ENCODE results near the gene BCL2L13.

BCL2L13 gene, protein sequence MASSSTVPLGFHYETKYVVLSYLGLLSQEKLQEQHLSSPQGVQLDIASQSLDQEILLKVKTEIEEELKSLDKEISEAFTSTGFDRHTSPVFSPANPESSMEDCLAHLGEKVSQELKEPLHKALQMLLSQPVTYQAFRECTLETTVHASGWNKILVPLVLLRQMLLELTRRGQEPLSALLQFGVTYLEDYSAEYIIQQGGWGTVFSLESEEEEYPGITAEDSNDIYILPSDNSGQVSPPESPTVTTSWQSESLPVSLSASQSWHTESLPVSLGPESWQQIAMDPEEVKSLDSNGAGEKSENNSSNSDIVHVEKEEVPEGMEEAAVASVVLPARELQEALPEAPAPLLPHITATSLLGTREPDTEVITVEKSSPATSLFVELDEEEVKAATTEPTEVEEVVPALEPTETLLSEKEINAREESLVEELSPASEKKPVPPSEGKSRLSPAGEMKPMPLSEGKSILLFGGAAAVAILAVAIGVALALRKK

DNA sequence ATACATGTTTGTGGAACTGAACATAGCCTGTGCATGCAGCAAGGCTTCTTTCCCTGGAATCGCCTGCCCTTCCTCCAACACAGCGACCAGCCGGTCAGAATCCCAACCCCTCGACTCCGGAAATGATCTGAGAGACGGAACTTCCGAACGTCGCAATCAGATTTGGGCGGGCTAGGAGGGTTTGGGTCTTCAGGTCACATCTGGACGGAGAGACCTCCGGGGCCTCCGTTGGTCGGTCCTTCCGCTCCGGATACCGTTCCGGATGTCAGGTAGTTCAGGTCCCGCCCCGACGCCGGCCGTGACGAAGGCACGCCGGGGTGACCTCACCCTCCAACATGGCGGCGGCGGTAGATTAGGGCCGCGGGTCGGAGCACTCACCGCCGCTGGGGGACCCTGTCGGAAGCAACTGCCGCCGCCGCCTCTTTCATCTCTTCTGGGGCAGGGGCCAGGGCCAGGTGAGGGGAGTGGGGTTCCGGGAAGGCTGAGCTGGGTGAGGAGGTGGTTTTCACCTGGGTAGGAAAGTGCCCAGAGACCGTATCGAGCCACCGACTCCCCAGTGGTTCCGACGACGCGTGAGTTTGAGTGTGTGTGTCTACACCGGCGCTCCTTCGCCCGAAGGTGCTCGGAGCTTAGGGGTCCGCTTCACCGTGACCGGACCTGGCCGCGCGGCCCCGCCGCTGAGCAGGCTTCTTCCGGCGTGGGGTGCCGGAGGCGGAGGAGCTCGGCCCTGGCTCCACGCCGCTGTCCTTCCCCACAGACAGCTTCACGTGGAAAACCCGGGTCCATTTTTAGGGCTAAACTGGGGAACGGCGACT, at the start of gene BCL2L13:
Gene BCL2L13 (plus strand): TSS at position 326 of the 815 bp plus-strand sequence. CDS start 16,955 bp downstream, outside the sequence.
- DNase-seq (ENCODE audit: extremely low read depth, low read depth) = peak; percentile 91
- TF ChIP-seq, protein P1, sequence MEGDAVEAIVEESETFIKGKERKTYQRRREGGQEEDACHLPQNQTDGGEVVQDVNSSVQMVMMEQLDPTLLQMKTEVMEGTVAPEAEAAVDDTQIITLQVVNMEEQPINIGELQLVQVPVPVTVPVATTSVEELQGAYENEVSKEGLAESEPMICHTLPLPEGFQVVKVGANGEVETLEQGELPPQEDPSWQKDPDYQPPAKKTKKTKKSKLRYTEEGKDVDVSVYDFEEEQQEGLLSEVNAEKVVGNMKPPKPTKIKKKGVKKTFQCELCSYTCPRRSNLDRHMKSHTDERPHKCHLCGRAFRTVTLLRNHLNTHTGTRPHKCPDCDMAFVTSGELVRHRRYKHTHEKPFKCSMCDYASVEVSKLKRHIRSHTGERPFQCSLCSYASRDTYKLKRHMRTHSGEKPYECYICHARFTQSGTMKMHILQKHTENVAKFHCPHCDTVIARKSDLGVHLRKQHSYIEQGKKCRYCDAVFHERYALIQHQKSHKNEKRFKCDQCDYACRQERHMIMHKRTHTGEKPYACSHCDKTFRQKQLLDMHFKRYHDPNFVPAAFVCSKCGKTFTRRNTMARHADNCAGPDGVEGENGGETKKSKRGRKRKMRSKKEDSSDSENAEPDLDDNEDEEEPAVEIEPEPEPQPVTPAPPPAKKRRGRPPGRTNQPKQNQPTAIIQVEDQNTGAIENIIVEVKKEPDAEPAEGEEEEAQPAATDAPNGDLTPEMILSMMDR (IDR thresholded peaks at IDR 0.05; ENCODE audit: low read depth, low read length, missing control alignments) = no peak
- peak within 1 kb of the TSS; percentile 68 for H3K4me3 ChIP-seq (replicated peaks; ENCODE audit: low read depth, low read length)

DNA sequence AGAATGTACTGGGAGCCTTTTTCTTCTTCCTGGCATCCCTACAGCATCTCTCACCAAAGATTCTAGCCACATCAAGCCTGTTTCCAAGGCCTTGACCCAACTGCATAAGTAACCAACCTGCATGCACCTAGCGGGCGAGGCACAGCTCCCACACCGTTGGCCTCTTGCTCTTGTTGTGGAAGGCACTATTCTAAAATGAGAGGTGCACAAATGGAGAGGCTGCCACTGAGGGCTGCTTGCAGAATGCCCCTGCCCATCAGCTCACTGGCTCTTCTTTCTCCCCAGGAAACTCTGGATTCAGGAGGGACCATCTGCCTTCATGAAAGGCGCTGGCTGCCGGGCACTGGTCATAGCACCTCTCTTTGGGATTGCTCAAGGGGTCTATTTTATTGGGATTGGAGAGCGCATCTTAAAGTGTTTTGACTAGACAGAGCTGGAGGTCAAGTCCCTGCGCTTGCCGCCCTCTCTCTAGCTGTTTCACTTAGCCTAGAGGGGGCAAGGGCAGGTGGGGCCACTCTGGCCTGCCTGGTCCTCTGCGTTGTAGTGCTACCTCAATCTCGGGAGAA, 48.7 kb upstream of the BCL2L13 start:
- H3K4me3 ChIP-seq (replicated peaks; ENCODE audit: low read depth, low read length) = no peak overlapping the region
- TF ChIP-seq, protein P1 (IDR thresholded peaks at IDR 0.05; ENCODE audit: low read depth, low read length, missing control alignments) = no peak
- no peak for DNase-seq (ENCODE audit: extremely low read depth, low read depth)

DNA sequence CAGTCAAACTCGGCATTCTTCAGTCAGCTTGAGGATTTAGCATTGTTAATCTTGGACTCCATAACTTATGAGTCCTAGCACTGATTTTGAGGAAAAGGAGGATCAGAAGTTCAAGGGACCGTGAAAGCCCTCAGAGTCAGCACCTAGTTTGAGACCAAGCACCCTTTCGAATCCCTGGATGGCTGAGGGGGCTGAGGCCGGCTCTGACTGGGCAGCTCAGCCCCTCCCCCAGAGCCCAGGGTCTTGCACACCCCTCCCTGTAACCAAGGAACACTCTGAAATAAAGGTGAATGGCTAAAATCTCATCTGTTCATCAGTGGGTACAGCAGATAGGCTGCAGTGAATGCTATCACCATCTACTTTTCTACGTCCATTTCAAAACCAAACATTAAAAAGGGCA, 48.0 kb upstream of the BCL2L13 start:
- H3K4me3 ChIP-seq (replicated peaks; ENCODE audit: low read depth, low read length) = no peak overlapping the region
- TF ChIP-seq, protein P1 (IDR thresholded peaks at IDR 0.05; ENCODE audit: low read depth, low read length, missing control alignments) = no peak
- DNase-seq (ENCODE audit: extremely low read depth, low read depth) = no peak

DNA sequence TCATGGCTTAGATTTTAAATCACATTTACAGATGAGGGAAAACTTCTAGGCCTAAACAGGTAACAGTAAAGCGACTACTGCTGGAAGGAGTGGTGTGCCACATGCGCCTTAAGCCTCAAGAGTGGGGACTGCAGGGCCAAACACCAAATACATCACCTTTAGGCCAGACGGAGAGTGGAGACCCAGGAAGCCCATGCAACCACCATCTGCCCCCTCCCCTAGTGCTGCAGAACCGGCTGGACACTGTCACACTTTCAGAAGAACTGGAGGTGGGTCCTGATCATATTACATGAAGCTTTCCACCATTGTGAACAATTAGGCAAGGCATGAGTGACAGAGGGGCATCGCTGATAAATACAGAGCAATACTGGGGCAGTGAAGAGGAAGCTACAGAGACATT, 46.4 kb upstream of the BCL2L13 start:
- DNase-seq (ENCODE audit: extremely low read depth, low read depth) = no peak
- TF ChIP-seq, protein P1 (IDR thresholded peaks at IDR 0.05; ENCODE audit: low read depth, low read length, missing control alignments) = no peak
- no peak overlapping the region for H3K4me3 ChIP-seq (replicated peaks; ENCODE audit: low read depth, low read length)

DNA sequence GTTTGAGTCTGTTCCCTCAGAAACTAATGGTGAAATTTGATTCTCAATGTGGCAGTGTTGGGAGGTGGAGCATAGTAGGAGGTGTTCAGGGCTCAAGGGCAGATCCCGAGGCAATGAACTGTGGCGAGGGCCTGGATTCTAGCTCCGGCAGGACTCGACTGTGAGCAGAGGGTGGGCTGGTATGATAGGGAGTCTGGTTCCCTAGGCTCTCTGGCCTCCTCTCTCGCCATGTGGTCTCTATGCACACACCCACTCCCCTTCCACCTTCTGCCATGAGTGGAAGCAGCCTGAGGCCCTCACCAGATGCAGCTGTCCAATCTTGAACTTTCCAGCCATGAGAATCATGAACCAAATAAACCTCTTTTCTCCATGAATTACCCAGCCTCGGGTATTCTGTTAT, 42.3 kb upstream of the BCL2L13 start:
- TF ChIP-seq, protein P1 (IDR thresholded peaks at IDR 0.05; ENCODE audit: low read depth, low read length, missing control alignments) = no peak
- H3K4me3 ChIP-seq (replicated peaks; ENCODE audit: low read depth, low read length) = no peak overlapping the region
- no peak for DNase-seq (ENCODE audit: extremely low read depth, low read depth)

DNA sequence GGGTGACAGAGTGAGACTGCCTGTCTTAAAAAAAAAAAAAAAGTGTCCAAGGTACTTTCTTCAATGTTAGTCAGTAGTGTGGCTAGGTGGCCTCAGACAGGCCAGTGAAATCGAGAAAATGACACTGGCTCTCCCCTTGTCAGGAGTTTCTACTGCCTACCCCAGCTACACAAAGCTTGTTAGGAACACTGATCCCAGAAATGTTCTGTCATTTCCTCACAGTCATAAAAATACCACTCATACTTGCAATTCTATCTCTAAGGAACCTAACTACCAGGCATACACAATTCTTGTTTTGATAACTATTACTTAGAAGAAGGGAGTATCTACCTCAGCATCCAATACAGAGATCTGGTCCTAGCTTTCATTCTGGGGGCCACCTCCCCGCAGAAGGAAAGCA, 41.3 kb upstream of the BCL2L13 start:
- TF ChIP-seq, protein P1 (IDR thresholded peaks at IDR 0.05; ENCODE audit: low read depth, low read length, missing control alignments) = no peak

More for the DNA sequence above, 41.3 kb upstream of the BCL2L13 start:
- no peak for DNase-seq (ENCODE audit: extremely low read depth, low read depth)
- no peak overlapping the region for H3K4me3 ChIP-seq (replicated peaks; ENCODE audit: low read depth, low read length)
